Measurements from ENCODE around the gene NR2E1. TPM values are rescaled to one million over a fixed set of nuclear protein-coding genes. Genes with fewer than 3 reads are reported as not detected.

NR2E1 gene
- total and polyA plus RNA-seq, 2 experiments from 2014 or later = not detected

- Histone ChIP-seq H3K36me3 (ENCODE audit: insufficient read depth) (no peaks in the 10 kb centered on the region; the same call in 1 of the 2 replicates), H3K4me1 (ENCODE audit: insufficient read depth) (peaks cover 78% of the 10 kb centered on the region), H3K4me2 (peak overlapping the region; percentile 90), H4K20me1 (replicated peaks; ENCODE audit: insufficient read depth) (peaks cover 17% of the 10 kb centered on the region), H3K27me3 (ENCODE audit: insufficient read depth) (peaks cover 100% of the 10 kb centered on the region), H3K27ac (ENCODE audit: low read depth) (no peak overlapping the region), H3K79me2 (replicated peaks; ENCODE audit: insufficient read depth) (no peaks in the 10 kb centered on the region), H3K9me2 (ENCODE audit: insufficient read depth) (no peaks in the 10 kb centered on the region), H3F3A (replicated peaks; ENCODE audit: low read depth) (peaks cover 66% of the 10 kb centered on the region), H3K4me3 (peak overlapping the region; percentile 62), H2AFZ (peak overlapping the region; percentile 56)
- H3K27me3 Mint-ChIP-seq (ENCODE audit: insufficient read depth, low read depth, poor library complexity) = peaks cover 99% of the 10 kb centered on the region
- peak; percentile 14 for TF ChIP-seq EZH2phosphoT487 (IDR thresholded peaks at IDR 0.05; ENCODE audit: unreplicated experiment)
- TF ChIP-seq EZH2 (IDR thresholded peaks at IDR 0.05; ENCODE audit: low read depth, unreplicated experiment) = peak; percentile 100
- no peak for TF ChIP-seq ZNF462 (CRISPR knock-in tag; IDR thresholded peaks at IDR 0.05)
- no peak for TF ChIP-seq JUNB (IDR thresholded peaks at IDR 0.05; ENCODE audit: unreplicated experiment)
- no peak for TF ChIP-seq ZNF114 (CRISPR knock-in tag; IDR thresholded peaks at IDR 0.05)
- TF ChIP-seq, protein P1, sequence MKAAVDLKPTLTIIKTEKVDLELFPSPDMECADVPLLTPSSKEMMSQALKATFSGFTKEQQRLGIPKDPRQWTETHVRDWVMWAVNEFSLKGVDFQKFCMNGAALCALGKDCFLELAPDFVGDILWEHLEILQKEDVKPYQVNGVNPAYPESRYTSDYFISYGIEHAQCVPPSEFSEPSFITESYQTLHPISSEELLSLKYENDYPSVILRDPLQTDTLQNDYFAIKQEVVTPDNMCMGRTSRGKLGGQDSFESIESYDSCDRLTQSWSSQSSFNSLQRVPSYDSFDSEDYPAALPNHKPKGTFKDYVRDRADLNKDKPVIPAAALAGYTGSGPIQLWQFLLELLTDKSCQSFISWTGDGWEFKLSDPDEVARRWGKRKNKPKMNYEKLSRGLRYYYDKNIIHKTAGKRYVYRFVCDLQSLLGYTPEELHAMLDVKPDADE (IDR thresholded peaks at IDR 0.05) = no peak
- no peak for TF ChIP-seq CREB1 (CRISPR knock-in tag; IDR thresholded peaks at IDR 0.05; ENCODE audit: low read depth)
- no peaks in the 10 kb centered on the region for H3K36me3 Mint-ChIP-seq (ENCODE audit: low read depth)
- peak overlapping the region; percentile 67 for H3K4me3 Mint-ChIP-seq
- H3K27ac Mint-ChIP-seq = no peak overlapping the region
- DNase-seq (ENCODE audit: low spot score) = peak; percentile 47
- ATAC-seq = 0 out of 3 replicates have a peak, but pooled peaks have one; percentile 0
- peaks cover 57% of the 10 kb centered on the region for H3K4me1 Mint-ChIP-seq
- peaks cover 3% of the 10 kb centered on the region; the same call in 2 of the 3 replicates for H3K9me3 Mint-ChIP-seq
These were observed 1.0 kb downstream of the NR2E1 start for GRCh38 chr6:108166664-108167448.
